GM12891 (cell line): ENCODE measurements around the gene ZBTB16.

Experiments used
- POLR2A ChIP-seq: IDR thresholded peaks from 2 replicates; pipeline ENCODE4 v1.6.1; 2011; ENCODE audit warnings: low read depth, low read length, control low read depth
- POLR2AphosphoS5 ChIP-seq: IDR thresholded peaks from 2 replicates; pipeline ENCODE4 v1.6.1; 2011; ENCODE audit warnings: low read depth, low read length, control low read depth
- POU2F2 ChIP-seq: IDR thresholded peaks from 2 replicates; pipeline ENCODE4 v1.6.1; 2011; ENCODE audit warnings: low read depth, mild to moderate bottlenecking, control low read depth, low read length, moderate library complexity
- SPI1 ChIP-seq: IDR thresholded peaks from 2 replicates; pipeline ENCODE4 v1.6.1; 2011; ENCODE audit warnings: low read depth, low read length, control low read depth
- TAF1 ChIP-seq: IDR thresholded peaks from 2 replicates; pipeline ENCODE4 v1.6.1; 2011; ENCODE audit warnings: low read depth, low read length, control low read depth

- TF ChIP-seq POLR2A (no peak), POLR2AphosphoS5 (no peak), POU2F2 (no peak), SPI1 (no peak), TAF1 (no peak)
Observed at GRCh38 chr11:114157476-114158050, 98.1 kb downstream of the ZBTB16 start.
